AG04450 (cell line): ENCODE measurements around the gene CDKAL1. TPM values are rescaled to one million over a fixed set of nuclear protein-coding genes. Genes with fewer than 3 reads are reported as not detected.
"Not testable (repeated sequence)": the region's sequence is repeated elsewhere in the genome, so short reads cannot be mapped to it uniquely, and the experiment has no call there.

Source experiments
- CTCF ChIA-PET: fragments of 300-600, 350-600 bp; formaldehyde crosslinking; extraction: SDS; loops from one replicate; lab custom pipeline; 2022; ENCODE audit warnings: antibody characterized with exemption, inconsistent platforms; lab: Charles Lee
- POLR2A ChIA-PET: fragments of 350-600 bp; formaldehyde crosslinking; extraction: SDS; loops from one replicate; lab custom pipeline; 2021; ENCODE audit warnings: antibody characterized with exemption, inconsistent platforms; lab: Yijun Ruan, JAX
- DNase-seq: peaks from one replicate; pipeline ENCODE4 v3.0.0-alpha.2; 2011; ENCODE audit warnings: low read depth, low spot score
- H3K27ac ChIP-seq: one replicate; pipeline ENCODE4 v1.5.1; 2012; ENCODE audit warnings: low read depth, low read length, control low read depth
- H3K27me3 ChIP-seq: one replicate; pipeline ENCODE4 v1.6.0; 2012; ENCODE audit warnings: low read length; ENCODE audit not compliant: control insufficient read depth, insufficient read depth
- H3K4me3 ChIP-seq: 2 replicates; pipeline ENCODE4 v1.5.1; 2011; ENCODE audit warnings: mild to moderate bottlenecking, low read depth, low read length, control low read depth
- H3K9me3 ChIP-seq: 2 replicates; pipeline ENCODE4 v1.5.1; 2012; ENCODE audit warnings: low read length; ENCODE audit not compliant: control insufficient read depth, insufficient read depth
- polyA plus RNA-seq: library from polyadenylated mRNA; depleted of rRNA; stranded (reverse); fragments of >200 nt; gene quantifications from 2 replicates; pipeline ENCODE4 v1.2.3, GENCODE V29; 2011
- TF ChIP-seq, protein P1 (sequence below): IDR thresholded peaks from 2 replicates; pipeline ENCODE4 v1.5.1; 2011; ENCODE audit warnings: low read depth, low read length, control low read depth, inconsistent platforms

The CDKAL1 gene
- polyA plus RNA-seq, 1 experiment, result 9.2 TPM

DNA sequence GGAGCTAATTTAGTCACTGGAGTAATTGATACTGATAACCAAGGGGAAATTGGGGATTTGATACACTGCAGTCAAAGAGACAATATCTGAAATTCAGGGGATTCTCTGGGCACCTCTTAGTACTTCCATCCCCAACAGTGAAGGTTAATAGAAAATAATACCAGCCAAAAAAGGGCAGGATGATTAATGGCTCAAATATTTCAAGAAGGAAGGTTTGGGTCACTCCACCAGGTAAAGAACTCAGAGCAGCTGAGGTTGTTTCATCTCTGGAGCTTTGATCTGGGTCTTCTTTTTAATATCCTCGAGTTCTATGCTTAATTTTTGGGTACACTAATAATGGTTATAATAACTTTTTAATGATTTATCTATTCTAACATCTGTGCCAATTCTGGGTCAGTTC lies 70.8 kb downstream of the CDKAL1 start:
- POLR2A ChIA-PET, result no interaction called here

DNA sequence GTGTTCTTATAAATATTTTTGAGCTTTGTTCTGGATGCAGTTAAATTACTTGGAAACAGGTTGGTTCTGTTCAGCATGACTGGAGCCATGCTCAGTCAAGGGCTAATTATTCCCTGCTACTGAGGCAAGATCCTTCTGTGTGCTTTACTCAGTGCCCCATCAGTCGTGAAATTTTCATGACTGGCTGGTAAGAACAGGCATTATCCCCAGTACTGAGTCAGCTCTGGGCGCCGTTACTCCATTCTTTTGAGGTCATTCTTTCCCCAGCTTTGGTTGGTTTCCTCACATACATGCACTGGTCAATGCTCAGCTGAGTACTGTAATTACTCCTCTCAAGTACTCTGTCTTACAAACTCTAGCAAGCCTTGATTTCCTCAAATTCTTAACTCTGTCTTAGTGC lies 71.3 kb downstream of the CDKAL1 start:
- no peak overlapping the region for H3K27ac ChIP-seq
- POLR2A ChIA-PET, result no interaction called here
- H3K9me3 ChIP-seq, result no peaks in the 10 kb centered on the region
- CTCF ChIA-PET, result interaction anchor here (1.2 kb wide), 1 partner anchor 14 kb away, joined by 4 read pairs; no protein-coding TSS in a partner anchor
- no peaks in the 10 kb centered on the region for H3K27me3 ChIP-seq
- TF ChIP-seq, protein P1, sequence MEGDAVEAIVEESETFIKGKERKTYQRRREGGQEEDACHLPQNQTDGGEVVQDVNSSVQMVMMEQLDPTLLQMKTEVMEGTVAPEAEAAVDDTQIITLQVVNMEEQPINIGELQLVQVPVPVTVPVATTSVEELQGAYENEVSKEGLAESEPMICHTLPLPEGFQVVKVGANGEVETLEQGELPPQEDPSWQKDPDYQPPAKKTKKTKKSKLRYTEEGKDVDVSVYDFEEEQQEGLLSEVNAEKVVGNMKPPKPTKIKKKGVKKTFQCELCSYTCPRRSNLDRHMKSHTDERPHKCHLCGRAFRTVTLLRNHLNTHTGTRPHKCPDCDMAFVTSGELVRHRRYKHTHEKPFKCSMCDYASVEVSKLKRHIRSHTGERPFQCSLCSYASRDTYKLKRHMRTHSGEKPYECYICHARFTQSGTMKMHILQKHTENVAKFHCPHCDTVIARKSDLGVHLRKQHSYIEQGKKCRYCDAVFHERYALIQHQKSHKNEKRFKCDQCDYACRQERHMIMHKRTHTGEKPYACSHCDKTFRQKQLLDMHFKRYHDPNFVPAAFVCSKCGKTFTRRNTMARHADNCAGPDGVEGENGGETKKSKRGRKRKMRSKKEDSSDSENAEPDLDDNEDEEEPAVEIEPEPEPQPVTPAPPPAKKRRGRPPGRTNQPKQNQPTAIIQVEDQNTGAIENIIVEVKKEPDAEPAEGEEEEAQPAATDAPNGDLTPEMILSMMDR, result no peak
- DNase-seq, result no peak
- no peak overlapping the region for H3K4me3 ChIP-seq

More for the DNA sequence above, 70.8 kb downstream of the CDKAL1 start:
- Histone ChIP-seq H3K27ac (no peak overlapping the region), H3K27me3 (no peaks in the 10 kb centered on the region), H3K4me3 (no peak overlapping the region), H3K9me3 (no peaks in the 10 kb centered on the region)
- TF ChIP-seq, protein P1, result no peak
- DNase-seq, result no peak
- CTCF ChIA-PET, result interaction anchor here (1.2 kb wide), 1 partner anchor 15 kb away, joined by 4 read pairs; no protein-coding TSS in a partner anchor

DNA sequence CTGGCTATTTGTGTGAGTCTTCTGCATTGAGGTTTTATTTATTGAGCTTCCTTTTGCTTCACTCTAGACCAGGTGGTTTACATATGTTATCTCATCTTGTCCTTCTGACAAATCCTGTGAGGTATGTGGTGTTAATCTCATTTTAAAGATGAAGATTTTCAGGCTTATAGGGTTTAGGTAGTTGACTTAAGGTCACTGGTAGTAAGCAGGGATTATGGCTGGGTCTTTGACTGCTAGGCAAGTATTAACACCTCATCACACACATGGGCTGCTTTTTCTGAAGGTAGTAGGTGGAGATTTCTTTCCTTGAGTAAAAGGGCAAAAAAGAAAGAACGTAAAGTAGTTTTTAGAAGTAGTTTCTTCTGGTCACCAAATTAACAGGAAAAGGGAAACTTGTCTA lies 72.6 kb downstream of the CDKAL1 start:
- no peak for DNase-seq
- TF ChIP-seq, protein P1, result no peak
- Histone ChIP-seq H3K27me3 (no peaks in the 10 kb centered on the region), H3K27ac (no peak overlapping the region), H3K4me3 (no peak overlapping the region), H3K9me3 (no peaks in the 10 kb centered on the region)
- CTCF ChIA-PET, result no interaction called here
- POLR2A ChIA-PET, result no interaction called here

DNA sequence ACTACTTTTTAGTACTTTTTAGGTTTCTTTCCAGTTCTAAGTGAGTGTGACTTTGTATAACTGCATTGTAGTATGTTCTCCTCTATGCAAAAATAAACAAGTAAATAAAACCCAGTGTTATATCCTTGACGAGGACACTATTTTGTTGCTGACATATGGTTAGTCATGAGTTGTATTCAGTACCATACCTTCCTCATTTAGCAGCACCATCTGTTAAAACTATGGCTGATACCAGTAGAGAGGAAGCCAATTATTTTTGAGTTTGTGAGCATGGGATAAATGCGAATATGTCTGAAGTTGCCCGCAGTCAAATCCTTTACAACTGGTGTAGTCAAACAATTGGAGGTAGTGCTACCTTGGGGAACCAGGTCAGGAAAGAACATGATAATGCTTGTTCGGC lies 74.1 kb downstream of the CDKAL1 start:
- no peak for DNase-seq
- Histone ChIP-seq H3K27ac (no peak overlapping the region), H3K27me3 (no peaks in the 10 kb centered on the region), H3K4me3 (no peak overlapping the region), H3K9me3 (no peaks in the 10 kb centered on the region)
- ChIA-PET CTCF (no interaction called here), POLR2A (no interaction called here)
- TF ChIP-seq, protein P1, result no peak

DNA sequence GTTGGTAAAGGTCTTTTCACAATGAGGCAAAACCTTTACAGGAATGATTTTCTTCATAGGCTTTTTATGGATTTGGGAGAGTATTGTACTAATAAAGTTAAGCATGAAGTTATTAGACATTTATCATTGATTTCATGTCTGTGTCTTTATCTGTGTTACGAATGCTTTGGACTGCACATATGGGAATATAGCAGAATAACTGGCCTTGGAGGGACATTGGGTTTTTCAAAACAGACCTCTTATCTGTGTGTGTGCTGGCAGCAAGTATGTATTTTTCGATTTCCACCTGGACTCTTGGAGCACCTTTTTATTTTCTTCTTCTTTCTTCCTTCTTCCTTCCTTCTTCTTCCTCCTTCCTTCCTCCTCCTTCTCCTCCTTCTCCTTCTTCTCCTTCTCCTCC lies 74.6 kb downstream of the CDKAL1 start:
- CTCF ChIA-PET, result no interaction called here
- Histone ChIP-seq H3K9me3 (no peaks in the 10 kb centered on the region), H3K27ac (no peak overlapping the region)

DNA sequence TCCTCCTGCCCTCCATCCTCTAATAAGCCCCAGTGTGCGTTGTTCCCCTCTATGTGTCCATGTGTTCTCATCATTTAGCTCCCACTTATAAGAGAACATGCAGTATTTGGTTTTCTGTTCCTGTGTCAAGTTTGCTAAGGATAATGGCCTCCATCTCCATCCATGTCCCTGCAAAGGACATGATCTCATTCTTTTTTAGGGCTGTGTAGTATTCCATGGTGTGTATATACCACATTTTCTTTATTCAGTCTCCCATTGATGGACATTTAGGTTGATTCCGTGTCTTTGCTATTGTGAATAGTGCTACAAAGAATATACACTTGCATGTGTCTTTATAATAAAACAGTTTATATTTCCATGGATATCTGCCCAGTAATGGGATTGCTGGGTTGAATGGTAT lies 75.7 kb downstream of the CDKAL1 start:
- H3K9me3 ChIP-seq, DNase-seq, CTCF ChIA-PET, POLR2A ChIA-PET, H3K27ac ChIP-seq, H3K27me3 ChIP-seq, H3K4me3 ChIP-seq: not testable (repeated sequence)

More for the DNA sequence above, 74.6 kb downstream of the CDKAL1 start:
- DNase-seq, result no peak
- POLR2A ChIA-PET, result no interaction called here
- H3K27me3 ChIP-seq, result no peaks in the 10 kb centered on the region
- H3K4me3 ChIP-seq, result no peak overlapping the region
- TF ChIP-seq, protein P1, result no peak
